CD4-positive, CD25-positive, alpha-beta regulatory T cell (primary cell): ENCODE data around the gene DRAP1. TPM values are rescaled to one million over a fixed set of nuclear protein-coding genes. Genes with fewer than 3 reads are reported as not detected.
A peak's percentile ranks its signal among the peaks of the same experiment; 100 is the strongest.

Source experiments
- ATAC-seq, 2 donors: fragments of 150-1000 bp; cut with Tn5 transposase; one replicate each; pipeline ENCODE4 v1.10.0; 2021; ENCODE audit warnings: low read depth in 2 of 2, moderate number of reproducible peaks in 2 of 2, moderate library complexity in 1 of 2
- DNase-seq, 3 donors: peaks; one replicate each; pipeline versions ENCODE4 v3.0.0 to v3.0.0-alpha.2; 2012 to 2022; ENCODE audit warnings: mixed read lengths in 1 of 3
- H3K27ac ChIP-seq: one replicate; pipeline ENCODE4 v1.7.0; 2013; ENCODE audit warnings: mild to moderate bottlenecking, low read length; ENCODE audit not compliant: insufficient read depth, poor library complexity, severe bottlenecking
- H3K27me3 ChIP-seq: one replicate; pipeline ENCODE4 v1.7.0; 2013; ENCODE audit warnings: low read length; ENCODE audit not compliant: control insufficient read depth, insufficient read depth
- H3K36me3 ChIP-seq: one replicate; pipeline ENCODE4 v1.7.0; 2013; ENCODE audit warnings: mild to moderate bottlenecking, low read length, moderate library complexity; ENCODE audit not compliant: control insufficient read depth, insufficient read depth
- H3K4me1 ChIP-seq: 2 replicates; pipeline ENCODE4 v1.7.0; 2013; ENCODE audit warnings: mild to moderate bottlenecking, low read length; ENCODE audit not compliant: insufficient read depth, control insufficient read depth, poor library complexity, severe bottlenecking
- H3K4me3 ChIP-seq: one replicate; pipeline ENCODE4 v1.7.0; 2013; ENCODE audit warnings: low read depth, mild to moderate bottlenecking, low read length, moderate library complexity
- H3K9me3 ChIP-seq, 2 experiments: 1 replicate in 1 of 2; 2 replicates in 1 of 2; pipeline ENCODE4 v1.7.0; 2013; ENCODE audit warnings: low read length in 2 of 2, mild to moderate bottlenecking in 1 of 2, moderate library complexity in 1 of 2; ENCODE audit not compliant: control insufficient read depth in 2 of 2
- H3K27ac Mint-ChIP-seq, 3 donors: one replicate each; pipeline ENCODE4 v1.8.0; 2020 to 2022; ENCODE audit warnings: mild to moderate bottlenecking in 3 of 3, mixed read lengths in 3 of 3, moderate library complexity in 2 of 3
- H3K27me3 Mint-ChIP-seq: one replicate; pipeline ENCODE4 v1.8.0; 2022; ENCODE audit warnings: mild to moderate bottlenecking, mixed read lengths
- H3K36me3 Mint-ChIP-seq: one replicate; pipeline ENCODE4 v1.8.0; 2020; ENCODE audit warnings: mixed read lengths
- H3K4me1 Mint-ChIP-seq, 4 donors: one replicate each; pipeline ENCODE4 v1.8.0; 2020 to 2022; ENCODE audit warnings: mixed read lengths in 4 of 4, mild to moderate bottlenecking in 1 of 4
- H3K4me3 Mint-ChIP-seq, 4 donors: one replicate each; pipeline ENCODE4 v1.8.0; 2020 to 2022; ENCODE audit warnings: mild to moderate bottlenecking in 4 of 4, mixed read lengths in 4 of 4, moderate library complexity in 3 of 4
- H3K9me3 Mint-ChIP-seq, 7 donors: one replicate each; pipeline ENCODE4 v1.8.0; 2020 to 2022; ENCODE audit warnings: mixed read lengths in 7 of 7, mild to moderate bottlenecking in 3 of 7, moderate library complexity in 2 of 7
- polyA plus RNA-seq, 4 donors: library from polyadenylated mRNA; unstranded; fragments of 300-500 nt; fragmentation: Illumina TruSeq; gene quantifications; one replicate each; pipeline ENCODE4 v1.2.3, GENCODE V29; 2021
- total RNA-seq: library from RNA; stranded (reverse); gene quantifications from one replicate; pipeline ENCODE4 v1.2.3, GENCODE V29; 2022

The DRAP1 gene
- total and polyA plus RNA-seq, 5 donors from 2014 or later = 78.2 to 106 (median 82.8) TPM

GRCh38 chr11:65895482-65895981 lies 23.7 kb upstream of the DRAP1 start:
- no peak for DNase-seq
- Histone ChIP-seq H3K9me3 (no peaks in the 10 kb centered on the region), H3K27ac (no peak overlapping the region), H3K4me1 (peaks cover 57% of the 10 kb centered on the region), H3K36me3 (no peaks in the 10 kb centered on the region), H3K27me3 (no peaks in the 10 kb centered on the region), H3K4me3 (no peak overlapping the region)
- Mint-ChIP-seq H3K9me3 (peaks cover 0 to 2% (median 0%) of the 10 kb centered on the region in 7 donors), H3K4me1 (peaks cover 0 to 41% (median 21%) of the 10 kb centered on the region in 4 donors), H3K4me3 (peak overlapping the region in 3 of 4 donors; percentile 24 to 62 (median 58)), H3K36me3 (no peaks in the 10 kb centered on the region), H3K27ac (peak overlapping the region in 1 of 3 donors; percentile 9), H3K27me3 (peaks cover 8% of the 10 kb centered on the region)
- ATAC-seq = no peak

GRCh38 chr11:65896034-65896999 lies 22.9 kb upstream of the DRAP1 start:
- DNase-seq (no peak), ATAC-seq (no peak)
- no peaks in the 10 kb centered on the region for H3K36me3 ChIP-seq
- Mint-ChIP-seq H3K4me3 (peak overlapping the region in 3 of 4 donors; percentile 22 to 76 (median 73)), H3K27ac (peak overlapping the region in 1 of 3 donors; percentile 9), H3K9me3 (peaks cover 0 to 2% (median 0%) of the 10 kb centered on the region in 7 donors), H3K36me3 (no peaks in the 10 kb centered on the region), H3K4me1 (peaks cover 0 to 46% (median 24%) of the 10 kb centered on the region in 4 donors), H3K27me3 (peaks cover 11% of the 10 kb centered on the region)
- no peak overlapping the region for H3K27ac ChIP-seq
- peaks cover 54% of the 10 kb centered on the region for H3K4me1 ChIP-seq
- no peak overlapping the region for H3K4me3 ChIP-seq
- no peaks in the 10 kb centered on the region for H3K9me3 ChIP-seq
- H3K27me3 ChIP-seq = no peaks in the 10 kb centered on the region

- Mint-ChIP-seq H3K4me3 (peak overlapping the region in 1 of 4 donors; percentile 73), H3K27ac (peak overlapping the region in 1 of 3 donors; percentile 48)
These were observed 22.2 kb upstream of the DRAP1 start for GRCh38 chr11:65897020-65897471.

GRCh38 chr11:65898656-65899355 lies 20.4 kb upstream of the DRAP1 start:
- no peaks in the 10 kb centered on the region for H3K9me3 ChIP-seq
- H3K27me3 ChIP-seq = peaks cover 3% of the 10 kb centered on the region
- no peak overlapping the region for H3K27ac Mint-ChIP-seq
- no peaks in the 10 kb centered on the region for H3K36me3 ChIP-seq
- peaks cover 26% of the 10 kb centered on the region for H3K27me3 Mint-ChIP-seq
- H3K4me1 ChIP-seq = peaks cover 29% of the 10 kb centered on the region
- no peak overlapping the region for H3K27ac ChIP-seq
- peaks cover 0 to 26% (median 10%) of the 10 kb centered on the region in 4 donors for H3K4me1 Mint-ChIP-seq
- H3K9me3 Mint-ChIP-seq = peaks cover 0 to 2% (median 0%) of the 10 kb centered on the region in 7 donors
- ATAC-seq (no peak), DNase-seq (no peak)
- no peak overlapping the region for H3K4me3 ChIP-seq
- H3K36me3 Mint-ChIP-seq = no peaks in the 10 kb centered on the region
- peak overlapping the region; percentile 67 to 93 (median 73) for H3K4me3 Mint-ChIP-seq

More at GRCh38 chr11:65897020-65897471, 22.2 kb upstream of the DRAP1 start:
- peaks cover 0 to 42% (median 22%) of the 10 kb centered on the region in 4 donors for H3K4me1 Mint-ChIP-seq
- peaks cover 0 to 2% (median 0%) of the 10 kb centered on the region in 7 donors for H3K9me3 Mint-ChIP-seq
- H3K27ac ChIP-seq = no peak overlapping the region
- no peaks in the 10 kb centered on the region for H3K36me3 Mint-ChIP-seq
- no peaks in the 10 kb centered on the region for H3K27me3 ChIP-seq
- ATAC-seq (no peak), DNase-seq (no peak)
- H3K9me3 ChIP-seq = no peaks in the 10 kb centered on the region
- peaks cover 14% of the 10 kb centered on the region for H3K27me3 Mint-ChIP-seq
- peaks cover 46% of the 10 kb centered on the region for H3K4me1 ChIP-seq
- H3K4me3 ChIP-seq = no peak overlapping the region
- no peaks in the 10 kb centered on the region for H3K36me3 ChIP-seq

- Mint-ChIP-seq H3K36me3 (no peaks in the 10 kb centered on the region), H3K27ac (no peak overlapping the region), H3K27me3 (peaks cover 29% of the 10 kb centered on the region), H3K4me1 (peaks cover 0 to 19% (median 5%) of the 10 kb centered on the region in 4 donors), H3K4me3 (peak overlapping the region in 2 of 4 donors; percentile 32 to 71), H3K9me3 (peaks cover 0 to 2% (median 0%) of the 10 kb centered on the region in 7 donors)
- no peak overlapping the region for H3K4me3 ChIP-seq
- DNase-seq = peak in 2 of 3 donors; percentile 51 to 63
- peak overlapping the region; percentile 33 for H3K27ac ChIP-seq
- ATAC-seq = no peak
- H3K4me1 ChIP-seq = peaks cover 22% of the 10 kb centered on the region
- H3K36me3 ChIP-seq = no peaks in the 10 kb centered on the region
- no peaks in the 10 kb centered on the region for H3K9me3 ChIP-seq
- peaks cover 3% of the 10 kb centered on the region for H3K27me3 ChIP-seq
These were observed 19.7 kb upstream of the DRAP1 start for GRCh38 chr11:65899356-65900124.

- Mint-ChIP-seq H3K4me3 (peak within 1 kb of the TSS; percentile 21 to 78 (median 74)), H3K9me3 (peaks cover 0 to 2% (median 0%) of the 10 kb centered on the region in 7 donors), H3K27ac (peak within 1 kb of the TSS in 2 of 3 donors; percentile 77 to 81), H3K27me3 (peaks cover 29% of the 10 kb centered on the region), H3K36me3 (no peaks in the 10 kb centered on the region), H3K4me1 (peaks cover 0 to 19% (median 5%) of the 10 kb centered on the region in 4 donors)
- no peaks in the 10 kb centered on the region for H3K36me3 ChIP-seq
- H3K4me1 ChIP-seq = peaks cover 22% of the 10 kb centered on the region
- peak within 1 kb of the TSS; percentile 41 for H3K4me3 ChIP-seq
- peak; percentile 91 to 94 for ATAC-seq
- H3K9me3 ChIP-seq = no peaks in the 10 kb centered on the region
- peak; percentile 89 to 93 (median 93) for DNase-seq
- peaks cover 3% of the 10 kb centered on the region for H3K27me3 ChIP-seq
- peak within 1 kb of the TSS; percentile 41 for H3K27ac ChIP-seq
These were observed 18.9 kb upstream of the DRAP1 start, which contains the start of gene FOSL1 for GRCh38 chr11:65900125-65900898. TSS of gene FOSL1 (minus strand) at chr11:65900388. CDS start at chr11:65900339, 49 bp downstream.
